A673 (cell line): ENCODE measurements around the gene RGS13. TPM values are rescaled to one million over a fixed set of nuclear protein-coding genes. Genes with fewer than 3 reads are reported as not detected.

Source experiments
- BruUV-seq: library from RNA; stranded (reverse); fragments of 400-500 nt; replicated peaks from 2 replicates; lab custom pipeline; 2021; lab: Mats Ljungman, UMichigan
- CTCF ChIA-PET: fragments of 300-600 bp; sonication (Branson Sonifier 250); formaldehyde crosslinking; loops from one replicate; lab custom pipeline; 2022; ENCODE audit warnings: antibody characterized with exemption; lab: Charles Lee
- POLR2A ChIA-PET: fragments of 300-600 bp; sonication (Branson Sonifier 250); formaldehyde crosslinking; loops from one replicate; lab custom pipeline; 2022; ENCODE audit warnings: antibody characterized with exemption; ENCODE audit not compliant: low non-redundant PET; lab: Charles Lee
- DNase-seq: peaks from one replicate; pipeline ENCODE4 v3.0.0-alpha.2; 2015; ENCODE audit warnings: low spot score
- H3K27ac ChIP-seq: fragments of 200-600 bp; sonication (generic); 2 replicates; pipeline ENCODE4 v1.5.1; 2016; ENCODE audit warnings: mixed run types, low read depth, mild to moderate bottlenecking, mixed read lengths, antibody characterized with exemption, low read length; ENCODE audit not compliant: poor library complexity, severe bottlenecking
- H3K27me3 ChIP-seq: fragments of 200-600 bp; sonication (generic); replicated peaks from 2 replicates; pipeline ENCODE4 v1.6.1; 2017; ENCODE audit warnings: mixed run types, low read depth, mild to moderate bottlenecking, mixed read lengths, antibody characterized with exemption, low read length; ENCODE audit not compliant: insufficient read depth, poor library complexity
- H3K36me3 ChIP-seq: fragments of 200-600 bp; sonication (generic); 2 replicates; pipeline ENCODE4 v1.6.1; 2016; ENCODE audit warnings: mixed run types, mild to moderate bottlenecking, mixed read lengths, antibody characterized with exemption, low read length; ENCODE audit not compliant: insufficient read depth, poor library complexity, severe bottlenecking
- H3K4me1 ChIP-seq: fragments of 200-600 bp; sonication (generic); 2 replicates; pipeline ENCODE4 v1.6.1; 2017; ENCODE audit warnings: mixed run types, mild to moderate bottlenecking, mixed read lengths, antibody characterized with exemption, low read length; ENCODE audit not compliant: insufficient read depth, poor library complexity, severe bottlenecking
- H3K4me3 ChIP-seq: fragments of 200-600 bp; sonication (generic); 2 replicates; pipeline ENCODE4 v1.5.1; 2016; ENCODE audit warnings: low read depth, mixed run types, mild to moderate bottlenecking, mixed read lengths, low read length; ENCODE audit not compliant: poor library complexity, severe bottlenecking
- H3K9me3 ChIP-seq: fragments of 200-600 bp; sonication (generic); 2 replicates; pipeline ENCODE4 v1.6.1; 2016; ENCODE audit warnings: mixed run types, low read depth, mild to moderate bottlenecking, mixed read lengths, antibody characterized with exemption, low read length; ENCODE audit not compliant: poor library complexity, severe bottlenecking
- CTCF ChIP-seq: fragments of 300-800, 200-600 bp; sonication (generic); conservative IDR thresholded peaks from 2 replicates; pipeline ENCODE4 v1.5.1; 2017; ENCODE audit warnings: low read depth, mild to moderate bottlenecking, antibody characterized with exemption, low read length, moderate library complexity, mixed read lengths
- EZH2 ChIP-seq: fragments of 200-600 bp; sonication (generic); IDR thresholded peaks from 2 replicates; pipeline ENCODE4 v1.6.1; 2017; ENCODE audit warnings: borderline replicate concordance, low read depth, mild to moderate bottlenecking, mixed read lengths, antibody characterized with exemption, low read length; ENCODE audit not compliant: poor library complexity, severe bottlenecking
- intact Hi-C: fragments of 100-400 bp; cut with micrococcal nuclease; formaldehyde crosslinking; loops from one replicate; pipeline ENCODE4 v1.10.0; 2022; ENCODE audit not compliant: unreplicated experiment
- total RNA-seq: library from RNA; stranded (reverse); gene quantifications from 2 replicates; pipeline ENCODE4 v1.2.3, GENCODE V29; 2021

RGS13 gene
- total RNA-seq, 1 experiment from 2014 or later: not detected

- no peaks in the 10 kb centered on the region for H3K27me3 ChIP-seq
- DNase-seq: no peak
- no peaks in the 10 kb centered on the region for H3K36me3 ChIP-seq
- H3K4me3 ChIP-seq: no peak overlapping the region
- H3K27ac ChIP-seq: no peak overlapping the region
- ChIA-PET POLR2A (interaction anchor here (0.6 kb wide), 1 partner anchor 30 kb away, joined by 3 read pairs; no protein-coding TSS in a partner anchor), CTCF (no interaction called here)
- H3K4me1 ChIP-seq: no peaks in the 10 kb centered on the region
- no peaks in the 10 kb centered on the region for H3K9me3 ChIP-seq
- BruUV-seq: no TSS peak
- intact Hi-C loops: no loop called here
- TF ChIP-seq CTCF (no peak), EZH2 (no peak)
Observed at GRCh38 chr1:192668409-192668983, 32.5 kb downstream of the RGS13 start.

GRCh38 chr1:192669174-192669573, 33.2 kb downstream of the RGS13 start:
- ChIA-PET POLR2A (no interaction called here), CTCF (no interaction called here)
- no peak for DNase-seq
- Histone ChIP-seq H3K27me3 (no peaks in the 10 kb centered on the region), H3K4me1 (no peaks in the 10 kb centered on the region), H3K36me3 (no peaks in the 10 kb centered on the region), H3K4me3 (no peak overlapping the region), H3K9me3 (no peaks in the 10 kb centered on the region), H3K27ac (no peak overlapping the region)
- TF ChIP-seq EZH2: no peak
- TF ChIP-seq CTCF: no peak
- intact Hi-C loops: no loop called here
- BruUV-seq: no TSS peak

GRCh38 chr1:192675716-192676115, 39.8 kb downstream of the RGS13 start:
- BruUV-seq: no TSS peak
- POLR2A ChIA-PET: no interaction called here
- CTCF ChIA-PET: no interaction called here

More at GRCh38 chr1:192675716-192676115, 39.8 kb downstream of the RGS13 start:
- intact Hi-C loops: no loop called here
- no peaks in the 10 kb centered on the region for H3K36me3 ChIP-seq
- H3K4me3 ChIP-seq: no peak overlapping the region
- no peaks in the 10 kb centered on the region for H3K4me1 ChIP-seq
- H3K9me3 ChIP-seq: no peaks in the 10 kb centered on the region
- no peak for DNase-seq
- H3K27me3 ChIP-seq: no peaks in the 10 kb centered on the region
- no peak overlapping the region for H3K27ac ChIP-seq
- TF ChIP-seq CTCF (no peak), EZH2 (no peak)
